Liver (tissue), 3 donors: ENCODE results near the gene SNAPIN.

Source experiments
- TAF1 ChIP-seq: conservative IDR thresholded peaks from 2 replicates; pipeline ENCODE4 v1.6.1; 2016; ENCODE audit warnings: antibody characterized with exemption, mild to moderate bottlenecking
- TF ChIP-seq, protein P1 (sequence below): IDR thresholded peaks from 2 replicates; pipeline ENCODE4 v1.6.1; 2016; ENCODE audit warnings: antibody characterized with exemption
- TF ChIP-seq, protein P2 (sequence below): fragments of 150-350 bp; IDR thresholded peaks from 2 replicates; pipeline ENCODE4 v1.5.1; 2017; ENCODE audit warnings: improper control_type of control experiment, low read depth, low read length; ENCODE audit not compliant: missing input control
- donor health status: healthy.
- donor health status: healthy.

- no peak for TF ChIP-seq TAF1
- TF ChIP-seq, protein P1, sequence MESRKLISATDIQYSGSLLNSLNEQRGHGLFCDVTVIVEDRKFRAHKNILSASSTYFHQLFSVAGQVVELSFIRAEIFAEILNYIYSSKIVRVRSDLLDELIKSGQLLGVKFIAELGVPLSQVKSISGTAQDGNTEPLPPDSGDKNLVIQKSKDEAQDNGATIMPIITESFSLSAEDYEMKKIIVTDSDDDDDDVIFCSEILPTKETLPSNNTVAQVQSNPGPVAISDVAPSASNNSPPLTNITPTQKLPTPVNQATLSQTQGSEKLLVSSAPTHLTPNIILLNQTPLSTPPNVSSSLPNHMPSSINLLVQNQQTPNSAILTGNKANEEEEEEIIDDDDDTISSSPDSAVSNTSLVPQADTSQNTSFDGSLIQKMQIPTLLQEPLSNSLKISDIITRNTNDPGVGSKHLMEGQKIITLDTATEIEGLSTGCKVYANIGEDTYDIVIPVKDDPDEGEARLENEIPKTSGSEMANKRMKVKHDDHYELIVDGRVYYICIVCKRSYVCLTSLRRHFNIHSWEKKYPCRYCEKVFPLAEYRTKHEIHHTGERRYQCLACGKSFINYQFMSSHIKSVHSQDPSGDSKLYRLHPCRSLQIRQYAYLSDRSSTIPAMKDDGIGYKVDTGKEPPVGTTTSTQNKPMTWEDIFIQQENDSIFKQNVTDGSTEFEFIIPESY: no peak
- TF ChIP-seq, protein P2, sequence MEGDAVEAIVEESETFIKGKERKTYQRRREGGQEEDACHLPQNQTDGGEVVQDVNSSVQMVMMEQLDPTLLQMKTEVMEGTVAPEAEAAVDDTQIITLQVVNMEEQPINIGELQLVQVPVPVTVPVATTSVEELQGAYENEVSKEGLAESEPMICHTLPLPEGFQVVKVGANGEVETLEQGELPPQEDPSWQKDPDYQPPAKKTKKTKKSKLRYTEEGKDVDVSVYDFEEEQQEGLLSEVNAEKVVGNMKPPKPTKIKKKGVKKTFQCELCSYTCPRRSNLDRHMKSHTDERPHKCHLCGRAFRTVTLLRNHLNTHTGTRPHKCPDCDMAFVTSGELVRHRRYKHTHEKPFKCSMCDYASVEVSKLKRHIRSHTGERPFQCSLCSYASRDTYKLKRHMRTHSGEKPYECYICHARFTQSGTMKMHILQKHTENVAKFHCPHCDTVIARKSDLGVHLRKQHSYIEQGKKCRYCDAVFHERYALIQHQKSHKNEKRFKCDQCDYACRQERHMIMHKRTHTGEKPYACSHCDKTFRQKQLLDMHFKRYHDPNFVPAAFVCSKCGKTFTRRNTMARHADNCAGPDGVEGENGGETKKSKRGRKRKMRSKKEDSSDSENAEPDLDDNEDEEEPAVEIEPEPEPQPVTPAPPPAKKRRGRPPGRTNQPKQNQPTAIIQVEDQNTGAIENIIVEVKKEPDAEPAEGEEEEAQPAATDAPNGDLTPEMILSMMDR: no peak
Observed at GRCh38 chr1:153655333-153655732, 3.2 kb upstream of the SNAPIN start.
